NCI-H2196 treated with DMSO at 0.1 percent for 48 hours (cell line): ENCODE results near the gene LYRM4.

ENCODE experiments used
- DNase-seq: peaks from one replicate; lab custom pipeline; 2025; ENCODE audit not compliant: unreplicated experiment; lab: John Stamatoyannopoulos, UW

The LYRM4 gene

DNA sequence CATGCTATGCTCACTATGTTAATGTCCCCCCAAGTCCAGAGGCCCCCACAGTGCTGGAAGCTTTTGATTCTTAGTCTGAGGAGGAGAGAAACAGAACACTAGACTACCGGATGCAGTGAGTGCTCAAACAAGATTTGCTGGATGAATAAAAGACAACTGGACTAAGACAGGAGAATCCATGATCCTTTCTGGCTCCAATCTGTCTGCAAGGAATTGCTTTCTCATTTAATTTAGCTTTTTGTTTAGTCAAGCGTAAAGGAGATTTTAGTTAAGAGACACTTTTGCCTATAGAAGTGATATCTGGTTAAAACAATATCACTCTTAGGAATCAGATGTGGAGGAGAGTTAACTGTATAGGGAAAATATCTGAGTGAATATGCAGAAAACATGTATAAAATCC is 13.5 kb downstream of the LYRM4 start:
- no peak for DNase-seq

DNA sequence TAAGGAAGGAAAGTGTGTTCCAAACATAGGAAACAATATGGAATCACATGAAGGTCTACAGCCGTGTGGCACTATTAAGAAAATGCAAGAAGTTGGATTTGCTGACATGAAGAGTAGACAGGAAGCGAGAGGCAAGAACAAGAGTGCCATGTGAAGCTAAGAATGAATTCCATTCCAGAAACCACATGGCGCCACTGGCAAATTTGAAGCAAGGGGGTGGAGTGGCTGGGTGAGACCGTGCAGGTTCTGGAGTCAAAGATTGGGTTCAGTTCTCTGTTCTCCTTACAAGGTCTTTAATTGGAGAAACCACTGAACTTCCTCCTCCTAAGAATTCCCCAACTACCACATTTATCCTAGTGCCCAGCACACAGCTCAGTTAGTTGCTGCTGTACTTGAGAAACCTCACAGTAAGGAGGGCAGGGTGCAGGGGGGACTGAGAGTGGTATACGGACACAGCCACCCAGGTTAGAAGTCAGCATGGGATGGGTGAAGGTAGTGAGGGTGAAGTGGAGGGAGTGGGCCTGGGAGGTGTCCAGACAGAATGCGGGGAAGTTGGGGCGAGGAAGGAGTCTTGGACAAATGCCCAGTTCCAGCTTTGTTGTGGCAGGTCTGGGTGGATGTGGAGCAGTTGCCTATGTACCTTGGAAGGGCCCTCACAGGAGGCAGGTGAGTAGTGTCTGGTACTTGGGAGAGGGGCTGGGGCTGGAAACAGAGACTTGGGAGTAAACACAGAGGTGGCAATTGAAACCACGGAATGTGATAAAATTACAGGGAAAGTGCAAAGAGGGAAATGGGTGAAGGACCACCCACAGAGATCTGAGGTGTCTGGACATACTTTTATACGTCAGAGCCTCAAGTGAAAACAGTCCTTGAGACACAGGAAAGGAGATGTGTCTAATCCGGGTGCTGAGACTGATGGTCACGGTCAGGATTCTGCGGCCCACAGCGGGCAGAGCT is 14.3 kb downstream of the LYRM4 start:
- no peak for DNase-seq

DNA sequence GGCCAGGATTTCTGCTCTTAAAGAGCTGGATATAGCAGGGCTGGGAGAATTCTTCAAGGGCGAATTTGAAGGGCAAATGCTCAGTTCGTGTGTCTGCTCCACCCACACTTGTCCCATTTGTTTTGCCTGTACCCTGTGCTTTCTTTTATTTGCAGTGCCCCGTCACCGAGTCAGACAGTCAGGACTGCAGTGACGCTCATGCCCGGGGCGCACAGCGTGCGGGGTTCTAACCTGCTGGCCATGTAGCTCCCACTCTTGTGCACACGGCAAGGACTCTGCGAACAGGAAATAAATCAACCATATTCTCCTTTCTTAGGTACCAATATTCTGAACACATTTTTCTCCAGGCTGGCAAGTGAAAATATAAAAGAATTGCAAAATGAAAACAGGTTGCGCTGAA is 17.7 kb downstream of the LYRM4 start:
- DNase-seq: no peak

DNA sequence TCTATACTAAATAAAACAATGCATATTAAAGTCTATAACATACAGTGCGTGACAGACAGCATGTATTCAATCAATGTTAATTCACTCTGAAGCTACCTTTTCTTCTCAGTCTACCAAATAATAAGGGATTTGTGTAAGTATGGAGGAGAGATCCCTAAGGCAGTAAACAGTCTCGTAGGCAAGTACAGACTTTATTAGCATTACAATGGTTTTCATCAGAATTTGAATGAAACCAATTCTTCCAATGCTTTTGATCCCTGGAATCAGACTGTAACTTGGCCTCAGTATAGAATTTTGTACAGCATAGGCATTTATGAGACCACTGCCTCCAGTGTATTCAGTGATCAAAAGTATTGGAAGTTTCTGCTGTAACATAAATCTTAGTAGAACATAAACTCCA is 19.5 kb downstream of the LYRM4 start:
- no peak for DNase-seq

DNA sequence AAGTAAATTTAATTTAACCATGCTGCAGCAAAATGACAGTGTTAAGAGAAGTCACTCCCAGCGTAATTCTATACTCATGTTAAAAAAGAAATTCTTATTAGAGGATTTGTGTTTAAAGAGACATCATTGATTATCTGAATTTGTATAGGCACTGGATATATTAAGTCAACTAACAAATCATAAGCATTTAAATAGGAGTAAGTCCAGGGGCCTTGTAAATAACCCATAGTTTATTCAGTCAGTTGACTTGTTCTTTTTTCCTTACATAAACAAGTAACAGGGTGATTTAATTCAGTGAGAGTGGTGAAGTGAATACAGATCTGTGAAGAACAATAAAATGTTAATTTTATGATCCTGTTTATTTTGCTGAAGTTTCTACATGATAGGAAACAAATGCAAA is 22.4 kb downstream of the LYRM4 start:
- DNase-seq: no peak

DNA sequence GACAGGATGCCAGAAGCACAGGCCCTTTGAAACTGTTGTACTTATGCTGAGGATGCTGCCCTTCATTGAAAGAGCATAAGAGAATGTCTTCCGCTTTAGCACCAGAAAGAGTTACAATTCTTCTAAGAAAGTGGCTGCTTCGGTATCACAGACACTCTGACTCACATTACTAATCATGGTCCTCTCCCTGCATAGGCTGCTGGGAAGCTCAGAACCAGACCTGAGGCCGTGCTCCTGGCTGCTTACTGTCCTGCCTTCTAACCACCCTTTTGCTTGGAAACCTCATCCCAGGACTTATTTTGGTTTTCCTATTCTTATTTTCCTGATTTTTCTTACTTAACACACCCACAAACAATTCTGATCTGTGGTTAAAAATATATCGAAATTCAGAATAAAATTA is 22.9 kb downstream of the LYRM4 start:
- DNase-seq: no peak

DNA sequence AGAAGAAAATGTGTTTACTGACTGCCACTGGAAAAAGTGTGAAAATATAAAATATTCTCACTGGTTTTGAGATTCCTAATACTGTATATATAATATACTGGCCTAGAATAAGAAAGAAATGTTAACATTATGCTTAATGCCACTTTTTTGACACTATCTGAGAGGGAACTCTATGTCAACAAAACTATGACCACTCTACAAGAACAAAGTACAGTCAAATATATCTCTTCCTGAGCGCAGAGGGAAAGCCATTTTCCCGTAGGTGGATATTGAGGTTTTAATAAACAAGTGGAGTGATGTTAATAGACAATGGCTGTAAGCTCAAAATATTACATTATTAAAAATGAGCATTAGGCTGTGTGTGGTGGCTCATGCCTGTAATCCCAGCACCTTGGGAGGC is 24.9 kb downstream of the LYRM4 start:
- DNase-seq: no peak

DNA sequence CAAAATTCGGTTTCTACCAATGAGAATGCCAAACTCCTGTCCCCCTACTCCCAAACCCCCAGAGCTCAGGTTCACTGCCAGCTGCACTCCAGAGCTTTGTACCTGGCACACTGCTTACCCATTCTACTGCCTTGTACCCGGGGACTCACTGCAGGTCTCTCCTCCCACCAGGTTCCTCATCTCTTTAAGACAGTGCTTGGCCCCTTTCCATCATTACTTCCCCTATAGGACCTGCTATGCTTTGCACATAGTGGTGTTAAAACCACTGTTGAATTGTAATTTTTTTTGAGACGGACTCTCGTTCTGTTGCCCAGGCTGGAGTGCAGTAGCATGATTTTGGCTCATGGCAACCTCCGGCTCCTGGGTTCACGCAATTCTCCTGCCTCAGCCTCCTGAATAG is 25.9 kb downstream of the LYRM4 start:
- DNase-seq: no peak

DNA sequence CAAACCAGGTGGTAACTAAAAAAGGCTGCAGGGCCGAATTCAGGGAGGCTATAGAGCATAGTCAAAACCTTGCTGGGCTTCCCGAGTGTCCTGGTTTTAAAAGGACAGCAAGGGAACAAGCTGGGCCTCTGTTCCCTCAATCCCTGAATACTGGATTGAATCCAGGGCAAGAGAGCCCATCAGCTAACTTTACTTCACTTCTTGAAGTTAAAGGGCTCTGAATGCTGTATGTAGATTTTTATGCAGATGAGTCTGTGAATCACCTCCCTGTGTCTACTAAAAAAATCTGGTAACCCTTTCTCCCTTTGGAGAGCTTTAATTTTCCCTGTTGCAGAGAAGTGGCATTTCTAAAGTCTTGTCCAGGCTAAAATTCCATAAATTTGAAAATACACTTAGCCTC is 29.5 kb downstream of the LYRM4 start:
- no peak for DNase-seq

DNA sequence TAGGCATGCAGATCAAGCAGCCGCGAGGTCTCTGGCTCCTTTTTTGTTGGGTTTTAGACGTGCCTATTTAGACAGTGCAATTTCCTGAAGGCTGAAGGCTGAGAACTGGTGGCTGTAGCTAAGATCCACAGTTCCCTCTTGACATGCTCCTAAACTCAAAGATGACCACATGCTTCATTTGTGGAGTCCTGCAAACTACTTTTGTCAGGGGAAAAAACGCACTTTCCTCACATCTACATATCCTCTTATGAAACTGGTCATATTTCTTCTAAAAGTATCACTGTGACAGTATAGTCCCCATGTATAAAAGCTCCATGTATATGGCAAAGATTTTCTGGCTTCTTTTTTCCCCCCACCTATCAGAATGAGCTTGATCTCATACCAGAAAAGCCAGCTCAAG is 30.7 kb downstream of the LYRM4 start:
- no peak for DNase-seq

DNA sequence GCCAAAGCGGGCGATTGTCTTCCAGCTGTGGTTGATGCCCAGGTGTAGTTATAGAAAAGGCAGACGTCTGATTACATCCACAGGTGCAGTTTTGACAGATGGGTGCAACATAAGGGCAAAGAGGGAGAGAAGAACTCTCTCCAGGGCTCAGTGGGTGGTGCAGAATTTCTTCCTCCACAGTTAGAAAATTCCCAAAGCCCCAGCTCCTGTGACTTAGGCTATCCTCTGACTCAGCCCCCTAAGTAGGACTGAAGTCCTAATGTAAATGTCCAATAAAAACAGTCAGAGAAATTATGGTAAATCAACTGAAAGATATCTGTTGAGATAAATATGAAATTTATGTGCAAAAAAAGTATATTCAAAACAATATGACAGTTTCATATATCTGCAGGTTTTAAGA is 31.4 kb downstream of the LYRM4 start:
- no peak for DNase-seq

DNA sequence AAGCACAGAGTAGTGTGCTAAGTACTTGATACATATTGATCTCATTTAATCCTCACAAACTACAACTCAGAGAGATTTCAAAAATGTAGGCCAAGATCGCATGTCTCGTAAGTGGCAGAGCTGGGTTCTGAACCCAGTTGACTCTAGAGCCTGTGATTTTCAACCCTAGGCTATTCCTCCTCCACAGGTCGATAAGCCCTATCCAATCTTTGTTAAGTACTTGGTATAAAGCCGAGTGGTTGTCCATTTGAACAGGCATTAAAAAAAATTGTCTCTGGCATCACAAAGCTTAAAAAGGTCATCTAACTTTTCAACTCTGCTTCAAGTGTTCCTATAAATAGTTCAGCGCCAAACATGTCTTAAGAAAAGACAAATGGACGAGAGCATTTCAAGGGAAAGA is 37.4 kb downstream of the LYRM4 start:
- no peak for DNase-seq

DNA sequence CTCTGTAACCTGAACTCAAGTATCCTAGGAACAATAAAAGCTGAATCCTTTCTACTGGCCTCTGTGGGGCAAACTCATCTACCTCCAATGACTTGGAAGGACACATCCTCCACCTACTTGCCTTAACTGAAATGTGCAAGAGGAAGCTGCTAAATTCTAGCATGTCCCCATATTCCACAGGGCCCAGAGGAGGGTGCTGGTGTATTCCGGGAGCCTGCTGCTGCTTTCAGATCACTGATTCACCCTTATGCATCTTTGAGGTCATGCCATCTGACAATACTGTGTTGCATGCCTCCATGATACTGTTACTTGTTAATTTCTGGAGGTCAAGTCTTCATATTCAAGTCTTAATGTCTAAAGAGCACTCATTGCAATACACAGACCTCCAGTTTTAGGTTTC is 40.3 kb downstream of the LYRM4 start:
- DNase-seq: no peak

DNA sequence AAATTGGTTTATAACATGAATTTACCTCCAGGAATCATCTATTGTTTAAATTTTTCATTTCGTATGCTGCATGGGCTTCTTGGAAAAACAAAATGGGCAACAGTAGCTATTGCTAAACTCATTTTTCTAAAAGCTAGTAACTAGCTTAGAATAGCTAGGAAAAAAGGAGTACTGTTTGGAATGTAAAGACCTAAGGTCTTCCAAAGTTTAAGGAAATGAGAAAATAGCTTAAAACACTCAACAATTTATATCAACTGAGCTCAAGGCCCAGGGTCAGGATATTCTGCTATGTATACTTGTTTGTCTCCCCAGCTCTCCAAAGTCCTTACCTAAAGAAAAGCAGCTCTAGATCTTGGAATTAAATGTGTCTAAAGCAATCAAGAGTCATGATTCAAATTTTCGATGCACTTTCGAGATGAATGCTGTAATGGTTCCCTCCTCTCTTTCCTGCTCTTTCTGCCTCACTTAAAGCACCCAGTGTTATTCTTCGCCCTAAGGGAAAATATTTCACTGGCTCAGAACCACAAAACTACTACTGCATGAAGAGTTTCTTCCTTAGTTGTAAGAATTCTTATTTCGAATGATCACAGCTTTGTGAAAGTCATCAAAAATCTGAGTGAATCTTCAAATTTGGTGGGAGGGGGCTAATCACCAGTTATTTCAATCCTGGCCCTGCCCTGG is 41.6 kb downstream of the LYRM4 start:
- no peak for DNase-seq

DNA sequence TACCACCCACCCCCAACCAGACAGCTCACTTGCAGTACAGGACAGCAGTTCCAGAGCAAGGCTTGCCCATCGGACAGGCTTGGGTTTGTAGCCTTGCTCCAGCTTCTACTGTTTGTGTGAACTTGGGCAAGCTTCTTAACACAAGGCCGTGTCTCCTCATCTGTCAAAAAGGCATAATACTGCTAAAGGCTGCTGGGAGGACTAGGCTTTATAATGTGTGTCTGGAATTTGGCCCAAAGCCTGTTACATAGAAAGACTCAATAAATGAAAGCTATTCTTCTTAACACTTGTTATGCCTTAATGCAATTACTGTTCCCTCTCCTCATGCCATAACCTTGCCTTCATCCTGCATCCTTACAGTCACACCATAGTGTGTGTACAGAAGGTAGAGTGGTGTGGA is 43.4 kb downstream of the LYRM4 start:
- no peak for DNase-seq

DNA sequence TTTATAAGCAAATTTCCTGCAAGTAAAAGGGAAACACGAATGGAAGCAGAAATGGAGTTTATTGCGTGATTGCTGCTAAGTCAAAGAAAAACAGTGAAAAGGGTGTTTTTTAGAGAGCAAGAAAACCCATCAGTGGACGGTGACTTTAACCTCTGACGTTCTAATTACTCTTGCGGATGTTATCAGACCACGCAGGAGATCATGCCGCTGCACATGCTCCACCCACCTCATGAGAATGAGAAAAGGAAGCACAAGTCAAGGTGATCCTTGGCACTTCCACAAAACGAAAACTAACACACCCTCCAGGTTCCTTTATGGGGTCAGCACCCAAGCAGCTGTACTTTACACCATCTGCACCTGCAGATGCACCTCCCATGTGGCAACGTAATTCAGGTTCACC is 45.0 kb downstream of the LYRM4 start:
- DNase-seq: no peak

DNA sequence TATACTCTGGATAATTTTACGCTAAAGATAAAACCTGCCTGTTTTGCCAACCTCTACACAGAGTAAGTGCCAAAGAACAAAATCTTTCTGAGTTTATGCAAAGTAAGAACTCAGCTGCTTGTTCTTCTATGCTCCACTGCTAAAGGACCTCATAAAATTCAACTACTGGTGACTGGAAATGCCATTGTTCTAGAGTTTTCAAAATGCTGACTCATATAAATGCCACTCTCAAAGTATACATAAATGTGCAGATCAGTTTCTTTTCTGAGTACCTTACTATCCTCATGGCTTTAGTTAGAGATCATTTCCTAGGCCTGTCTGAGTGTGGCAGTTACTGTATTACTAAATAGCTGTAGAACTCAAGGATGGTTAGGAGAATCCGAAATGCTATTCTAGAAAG is 45.6 kb downstream of the LYRM4 start:
- no peak for DNase-seq

DNA sequence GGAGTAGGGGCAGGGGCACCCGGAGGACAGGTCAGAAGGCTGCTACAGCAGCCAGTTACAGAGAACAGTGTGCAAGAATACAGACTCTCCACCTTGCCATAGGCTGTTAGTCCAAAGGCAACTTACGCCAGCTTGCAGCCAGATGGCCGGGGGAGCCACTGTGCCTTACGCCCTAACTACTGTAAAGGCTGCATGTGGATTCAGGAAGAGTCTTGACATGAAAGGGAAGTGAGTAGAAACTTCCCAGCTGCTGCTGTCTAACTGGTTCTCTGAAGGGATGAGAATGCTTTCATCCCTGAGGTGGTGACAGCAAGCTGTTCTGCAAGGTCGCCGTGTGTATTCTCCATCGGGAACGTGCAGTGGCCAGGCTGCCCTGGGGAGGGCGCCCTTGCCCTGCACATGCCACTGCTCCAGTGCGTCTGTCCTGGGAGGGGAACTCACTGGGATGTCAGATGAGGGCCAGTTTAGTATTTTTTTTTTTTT is 46.1 kb downstream of the LYRM4 start:
- no peak for DNase-seq

DNA sequence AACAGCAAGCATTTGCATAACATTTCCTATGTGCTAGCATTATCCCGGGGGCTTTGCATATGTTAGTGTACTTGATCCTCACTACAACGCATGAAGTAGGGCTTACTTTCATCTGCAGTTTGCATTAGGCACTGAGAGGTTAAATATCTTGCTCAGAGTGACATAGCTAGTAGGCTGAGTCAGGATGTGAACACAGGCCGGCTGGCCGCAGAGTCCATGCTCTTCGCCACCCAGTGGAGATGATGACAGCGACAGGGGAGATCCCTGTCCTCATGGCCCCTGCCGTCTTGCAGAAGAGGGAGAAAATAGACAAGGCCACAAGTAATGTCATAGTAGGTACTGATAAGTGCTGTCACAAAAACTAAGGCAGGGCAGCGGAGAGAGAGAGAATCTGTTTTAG is 46.9 kb downstream of the LYRM4 start:
- no peak for DNase-seq

DNA sequence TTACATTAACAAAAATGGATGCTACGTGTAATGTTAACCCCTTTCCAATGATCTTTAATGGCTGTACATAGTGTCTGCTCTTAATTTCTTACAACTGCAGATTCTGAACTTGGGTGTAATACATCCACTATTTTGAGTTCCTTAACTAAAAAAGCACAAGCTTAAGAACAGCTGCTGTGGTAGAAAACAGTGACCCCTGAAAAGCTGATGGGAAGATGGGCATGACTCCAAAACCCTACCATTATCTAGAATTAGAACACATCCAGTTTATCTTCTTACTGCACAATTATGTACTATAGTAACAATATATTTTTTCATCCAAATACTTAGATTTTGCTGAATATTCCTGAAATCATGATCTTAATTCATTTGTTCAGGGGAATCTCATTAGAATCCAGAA is 49.3 kb downstream of the LYRM4 start:
- no peak for DNase-seq

DNA sequence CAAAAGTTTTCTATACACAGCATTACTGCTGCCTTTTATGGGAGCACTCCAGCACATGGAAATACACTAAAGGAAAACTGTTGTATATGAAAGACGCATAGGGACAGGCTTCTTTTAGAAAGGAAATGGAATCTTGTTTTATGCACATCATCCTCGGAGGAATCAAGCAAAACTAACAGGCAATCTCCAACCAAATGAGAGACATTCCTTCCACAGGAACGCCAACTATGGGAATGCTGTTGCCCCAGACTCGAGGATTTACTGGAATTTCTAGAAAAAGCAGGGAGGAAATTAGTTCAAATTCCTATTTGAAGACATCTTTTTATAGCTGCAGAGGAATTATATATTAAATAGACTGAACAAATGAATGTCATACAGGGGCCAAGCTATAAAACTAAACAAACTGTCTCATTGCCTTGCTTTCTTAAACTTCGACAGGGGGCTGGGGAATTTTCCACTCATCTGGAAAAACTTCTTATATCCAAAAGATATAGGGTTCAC is 52.2 kb downstream of the LYRM4 start:
- no peak for DNase-seq

DNA sequence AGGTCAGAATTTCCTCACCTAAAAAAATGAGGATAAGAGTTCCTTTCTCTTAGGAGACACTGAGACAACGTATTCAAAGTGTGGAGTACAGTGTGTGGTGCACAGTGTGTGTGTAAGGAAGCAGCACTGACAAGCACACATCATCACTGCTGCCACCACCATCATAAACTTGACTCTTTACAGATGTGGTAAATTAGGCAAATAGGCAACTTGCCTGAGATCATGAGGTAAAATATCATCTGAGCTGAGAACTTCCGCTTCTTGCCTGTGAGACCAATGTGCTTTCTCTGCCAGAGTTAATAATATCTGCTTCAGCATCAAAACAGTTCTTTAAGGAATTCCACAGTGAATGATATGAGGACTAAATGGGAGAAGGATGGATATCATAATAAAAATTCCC is 52.7 kb downstream of the LYRM4 start:
- no peak for DNase-seq
